ENCODE results near the gene IFT25. TPM values are rescaled to one million over a fixed set of nuclear protein-coding genes. Genes with fewer than 3 reads are reported as not detected.

Gene IFT25
- total RNA-seq, 1 experiment from 2014 or later, result 38.3 TPM

DNA sequence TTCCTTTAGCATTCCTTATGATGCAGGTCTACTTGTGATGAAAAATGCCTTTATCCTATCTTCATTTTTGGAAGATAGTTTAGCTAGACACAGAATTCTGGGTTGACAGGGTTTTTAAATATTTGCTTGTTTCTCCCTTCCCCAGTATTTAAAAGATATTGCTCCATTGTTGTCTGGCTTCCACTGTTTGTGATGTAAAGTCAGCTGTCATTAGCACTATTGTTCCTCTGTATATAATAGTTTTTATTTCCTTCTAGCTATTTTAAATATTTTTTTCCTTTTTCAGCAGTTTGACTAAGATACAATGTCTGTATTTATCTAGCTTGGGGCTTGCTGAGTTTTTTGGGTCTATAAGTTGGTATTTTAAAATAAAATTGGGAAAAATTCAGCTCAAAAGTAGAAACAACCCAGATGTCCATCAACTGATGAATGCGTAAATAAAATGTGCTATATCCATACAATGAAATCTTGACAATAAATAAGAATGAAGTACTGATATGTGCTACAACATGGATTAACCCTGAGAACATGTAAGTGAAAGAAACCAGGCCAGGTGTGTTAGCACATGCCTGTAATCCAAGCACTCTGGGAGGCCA, 11.2 kb downstream of the IFT25 start:
- DNase-seq (ENCODE audit: low spot score), result no peak
- in situ Hi-C loops (cut with HindIII; ENCODE audit: low sequenced_read_pairs), result no loop called here

DNA sequence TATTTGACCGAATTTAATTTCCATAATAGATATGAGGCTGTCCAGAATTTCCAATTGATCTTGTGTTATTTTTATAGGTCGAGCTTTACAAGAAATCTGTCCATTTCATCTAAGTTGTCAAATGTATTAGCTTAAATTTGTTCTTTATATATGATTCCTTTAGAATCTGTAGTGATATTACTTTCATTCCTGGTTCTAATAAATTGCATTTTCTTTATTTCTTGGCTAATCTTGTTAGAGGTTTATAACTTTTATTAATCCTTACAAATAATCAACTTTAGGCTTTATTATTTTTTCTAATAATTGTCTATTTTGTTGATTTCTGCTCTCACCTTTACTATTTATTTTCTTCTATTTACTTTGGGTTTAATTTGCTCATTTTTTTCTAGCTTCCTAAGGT, 14.0 kb downstream of the IFT25 start:
- in situ Hi-C loops (cut with HindIII; ENCODE audit: low sequenced_read_pairs), result no loop called here

DNA sequence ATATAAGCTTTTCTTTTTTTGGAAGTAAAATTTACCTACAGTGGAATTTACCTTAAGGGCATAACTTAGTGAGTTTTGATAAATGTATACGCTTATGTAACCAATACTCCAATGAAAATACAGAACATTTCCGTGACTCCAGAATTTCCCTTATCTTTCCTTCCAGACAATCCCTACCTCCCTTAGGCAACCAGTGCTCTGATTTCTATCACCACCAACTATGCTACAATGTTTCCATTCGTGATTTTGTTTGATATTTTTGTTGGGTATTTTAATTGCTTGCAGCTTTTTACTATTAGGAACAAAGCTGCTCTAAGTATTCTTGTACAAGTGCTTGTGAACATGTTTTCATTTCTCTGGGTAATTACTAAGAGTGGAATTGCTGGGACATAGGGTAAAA, 14.6 kb downstream of the IFT25 start:
- in situ Hi-C loops (cut with HindIII; ENCODE audit: low sequenced_read_pairs), result no loop called here
- DNase-seq (ENCODE audit: low spot score), result no peak

More for the DNA sequence above, 14.0 kb downstream of the IFT25 start:
- DNase-seq (ENCODE audit: low spot score), result no peak

DNA sequence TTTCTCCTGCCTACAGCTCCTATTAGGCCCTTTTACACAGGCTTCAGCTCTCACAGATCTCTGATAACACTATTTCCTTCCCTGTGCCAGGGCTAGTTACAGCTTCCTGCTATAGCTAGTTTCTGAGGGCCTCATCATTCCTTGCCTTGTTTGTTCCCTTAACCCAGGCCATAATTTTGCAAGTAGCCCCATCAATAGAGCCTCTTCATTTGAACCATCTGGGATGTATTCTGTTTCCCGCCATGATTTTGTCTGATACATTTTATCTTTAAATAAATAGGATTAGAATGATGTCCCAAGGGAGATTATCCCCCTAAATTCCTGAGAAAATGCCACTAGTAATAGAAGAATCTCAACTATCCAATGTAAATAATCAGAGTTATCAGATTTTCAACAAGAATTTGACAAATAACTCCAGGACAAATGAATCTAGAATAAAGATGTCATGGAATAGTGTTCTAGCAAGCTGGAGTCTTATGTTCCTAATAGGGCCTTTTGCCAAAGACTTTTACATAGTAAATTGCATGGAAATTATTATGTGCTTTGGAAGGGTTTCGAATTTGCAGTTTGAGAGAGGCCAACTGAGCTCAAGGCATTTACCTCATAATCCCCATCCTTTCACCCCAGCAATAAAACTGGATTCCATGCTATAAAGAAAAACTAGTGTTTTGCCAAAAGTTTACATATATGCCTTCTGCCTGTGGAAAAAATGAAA, 16.1 kb downstream of the IFT25 start:
- in situ Hi-C loops (cut with HindIII; ENCODE audit: low sequenced_read_pairs), result no loop called here
- no peak for DNase-seq (ENCODE audit: low spot score)

DNA sequence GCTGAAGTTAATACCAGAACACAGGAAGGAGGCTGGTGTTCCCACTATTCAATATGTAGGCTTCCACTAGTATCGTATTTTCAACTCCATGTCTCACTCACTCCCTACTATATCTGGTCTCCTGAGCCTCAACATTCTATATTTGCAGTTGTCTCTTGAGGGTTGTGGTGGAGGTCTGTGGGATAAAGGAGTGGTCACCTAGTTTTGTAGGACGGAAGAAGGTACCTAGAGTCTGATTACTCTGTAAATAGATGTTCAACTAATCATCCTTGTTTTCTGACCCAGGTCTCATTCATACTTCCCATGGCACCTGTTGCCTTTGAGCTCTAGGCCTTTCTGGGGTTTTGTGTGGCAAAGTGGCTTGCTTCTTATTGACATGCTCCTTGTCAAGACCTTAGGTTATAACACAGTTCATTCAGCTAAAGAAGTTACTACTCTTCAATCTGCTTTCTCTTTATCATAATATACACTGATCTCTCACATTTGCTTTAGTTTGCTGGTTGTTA, 18.1 kb downstream of the IFT25 start:
- no peak for DNase-seq (ENCODE audit: low spot score)
- in situ Hi-C loops (cut with HindIII; ENCODE audit: low sequenced_read_pairs), result no loop called here

DNA sequence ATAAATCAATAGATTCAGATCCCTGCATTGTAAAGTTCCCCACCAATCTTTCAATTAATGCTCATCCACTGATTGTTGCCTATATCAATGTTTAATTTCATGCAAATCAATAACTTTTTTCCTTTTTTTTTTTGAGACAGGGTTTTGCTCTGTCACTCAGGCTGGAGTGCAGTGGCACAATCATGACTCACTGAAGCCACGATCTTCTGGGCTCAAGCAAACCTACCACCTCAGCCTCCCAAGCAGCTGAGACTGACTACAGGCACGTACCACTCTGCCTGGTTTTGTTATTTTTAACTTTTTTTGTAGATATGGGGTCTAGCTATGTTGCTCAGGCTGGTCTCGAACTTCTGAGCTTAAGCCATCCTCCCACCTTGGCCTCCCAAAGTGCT, 25.8 kb downstream of the IFT25 start:
- in situ Hi-C loops (cut with HindIII; ENCODE audit: low sequenced_read_pairs), result no loop called here
- no peak for DNase-seq (ENCODE audit: low spot score)

DNA sequence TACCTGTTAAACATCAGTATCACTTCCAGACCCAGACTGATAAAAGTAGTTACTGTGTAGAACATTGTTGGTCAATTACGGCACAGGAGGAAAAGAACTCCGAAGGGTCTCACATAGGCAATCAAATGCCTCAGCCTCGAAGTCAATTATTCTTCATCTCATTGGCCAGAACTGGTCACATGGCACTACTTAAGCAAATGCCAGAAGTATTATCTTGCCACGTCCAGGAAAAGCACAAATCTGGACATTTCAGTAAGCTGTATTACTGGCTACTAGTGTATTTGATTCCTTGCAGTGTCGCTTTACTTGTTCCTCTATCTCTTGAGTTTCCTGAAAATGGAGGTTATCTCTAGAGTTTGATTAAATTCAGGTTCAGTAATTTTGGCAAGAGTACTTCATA, 27.2 kb downstream of the IFT25 start:
- in situ Hi-C loops (cut with HindIII; ENCODE audit: low sequenced_read_pairs), result no loop called here
- DNase-seq (ENCODE audit: low spot score), result no peak

DNA sequence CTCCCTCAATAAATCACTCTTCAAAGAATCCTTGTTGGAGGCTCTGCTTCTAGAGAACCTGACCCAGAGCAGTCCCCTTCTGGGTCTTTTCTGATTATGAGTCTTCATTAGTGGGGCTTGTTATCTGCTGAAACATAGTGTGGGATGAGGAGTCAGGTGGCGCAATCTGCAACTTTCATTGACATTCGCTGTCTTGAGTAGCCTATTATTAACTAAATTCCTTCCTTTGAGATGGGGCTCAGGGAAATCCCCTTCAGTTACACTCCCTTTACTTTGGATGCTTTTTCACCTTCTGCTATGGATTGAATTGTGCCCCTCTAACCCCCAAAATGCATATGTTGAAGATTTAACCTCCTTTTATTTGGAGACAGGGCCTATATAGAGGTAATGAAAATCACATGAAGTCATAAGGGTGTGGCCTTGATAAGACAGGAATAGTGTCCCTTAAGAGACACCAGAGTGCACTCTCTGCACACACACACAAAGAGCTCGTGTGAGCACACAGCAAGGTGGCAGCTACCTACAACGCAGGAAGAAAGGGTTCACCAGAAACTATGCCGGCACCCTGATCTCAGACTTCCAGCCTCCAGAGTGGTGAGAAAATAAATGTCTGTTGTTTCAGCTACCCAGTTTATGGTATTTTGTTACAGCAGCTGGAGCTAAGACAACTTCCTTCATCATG, 32.0 kb downstream of the IFT25 start:
- in situ Hi-C loops (cut with HindIII; ENCODE audit: low sequenced_read_pairs), result no loop called here
- DNase-seq (ENCODE audit: low spot score), result no peak

DNA sequence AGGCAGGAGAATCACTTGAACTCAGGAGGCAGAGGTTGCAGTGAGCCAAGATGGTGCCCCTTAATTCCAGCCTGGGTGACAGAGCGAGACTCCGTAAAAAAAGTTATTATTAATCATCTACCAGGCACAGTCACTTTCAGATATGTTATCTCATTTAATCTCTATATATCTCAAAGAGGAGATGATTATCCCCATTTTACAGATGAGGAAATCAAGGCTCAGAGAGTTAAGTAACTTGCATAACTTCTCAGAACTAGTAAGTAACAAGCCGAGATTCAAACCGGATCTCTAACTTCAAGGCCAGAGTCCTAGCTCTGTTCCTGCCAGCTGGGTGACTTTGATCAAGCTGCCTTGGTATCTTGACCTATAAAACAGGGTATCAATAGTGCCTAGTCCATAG, 34.1 kb downstream of the IFT25 start:
- in situ Hi-C loops (cut with HindIII; ENCODE audit: low sequenced_read_pairs), result no loop called here
- DNase-seq (ENCODE audit: low spot score), result no peak

DNA sequence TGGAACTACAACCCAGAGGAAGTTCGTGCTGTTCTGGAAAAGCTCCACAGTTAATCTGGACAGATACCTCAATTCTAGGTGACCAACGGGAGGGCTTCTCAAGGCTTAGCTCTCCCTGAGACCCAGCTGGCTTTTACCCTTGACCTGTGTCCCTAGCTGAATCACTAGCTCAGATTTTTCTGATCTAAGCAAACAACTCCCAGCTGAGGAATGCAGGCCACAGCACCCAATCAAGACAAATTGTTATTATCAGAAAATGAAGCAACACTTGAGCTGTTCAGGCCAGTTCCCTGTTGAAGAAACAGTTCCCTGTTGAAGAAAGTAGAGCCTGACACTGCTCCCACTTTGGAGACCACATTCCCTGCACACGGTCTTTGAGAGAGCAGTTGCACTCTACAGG, 35.6 kb downstream of the IFT25 start:
- in situ Hi-C loops (cut with HindIII; ENCODE audit: low sequenced_read_pairs), result no loop called here
- no peak for DNase-seq (ENCODE audit: low spot score)

DNA sequence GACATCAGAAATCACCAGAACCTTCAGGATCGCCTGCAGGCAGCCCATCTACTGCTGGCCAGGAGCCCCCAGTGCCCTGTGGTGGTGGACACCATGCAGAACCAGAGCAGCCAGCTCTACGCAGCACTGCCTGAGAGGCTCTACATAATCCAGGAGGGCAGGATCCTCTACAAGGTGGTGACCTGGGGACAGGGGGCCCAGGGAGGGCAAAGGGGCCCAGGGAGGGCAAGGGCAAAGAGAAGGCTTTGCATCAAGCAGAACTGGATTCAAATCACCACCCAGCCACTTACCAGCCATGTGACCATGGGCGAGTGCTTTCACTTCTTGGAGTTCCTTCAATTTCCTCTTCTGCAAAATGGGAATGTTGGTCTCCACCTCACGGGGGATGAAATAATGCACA, 39.4 kb downstream of the IFT25 start:
- DNase-seq (ENCODE audit: low spot score), result no peak
- in situ Hi-C loops (cut with HindIII; ENCODE audit: low sequenced_read_pairs), result no loop called here

DNA sequence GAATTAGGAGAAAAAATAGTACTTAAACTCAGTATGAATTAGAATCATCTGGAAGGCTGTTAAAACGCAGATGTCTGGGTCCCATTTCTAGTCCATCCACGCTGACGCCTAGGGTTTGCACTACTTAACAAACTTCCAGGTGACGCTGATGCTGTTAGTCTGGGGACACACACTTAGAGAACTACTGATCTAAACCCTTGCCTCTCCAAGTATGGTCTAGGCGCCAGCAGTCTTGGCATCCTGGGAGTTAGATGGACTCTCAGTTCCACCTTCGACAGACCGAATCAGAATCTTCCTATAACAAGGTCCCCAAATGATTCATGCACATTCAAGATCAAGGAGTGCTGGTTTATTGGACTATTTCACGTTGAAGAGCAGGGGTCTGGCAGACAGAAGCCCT, 40.0 kb downstream of the IFT25 start:
- in situ Hi-C loops (cut with HindIII; ENCODE audit: low sequenced_read_pairs), result no loop called here

DNA sequence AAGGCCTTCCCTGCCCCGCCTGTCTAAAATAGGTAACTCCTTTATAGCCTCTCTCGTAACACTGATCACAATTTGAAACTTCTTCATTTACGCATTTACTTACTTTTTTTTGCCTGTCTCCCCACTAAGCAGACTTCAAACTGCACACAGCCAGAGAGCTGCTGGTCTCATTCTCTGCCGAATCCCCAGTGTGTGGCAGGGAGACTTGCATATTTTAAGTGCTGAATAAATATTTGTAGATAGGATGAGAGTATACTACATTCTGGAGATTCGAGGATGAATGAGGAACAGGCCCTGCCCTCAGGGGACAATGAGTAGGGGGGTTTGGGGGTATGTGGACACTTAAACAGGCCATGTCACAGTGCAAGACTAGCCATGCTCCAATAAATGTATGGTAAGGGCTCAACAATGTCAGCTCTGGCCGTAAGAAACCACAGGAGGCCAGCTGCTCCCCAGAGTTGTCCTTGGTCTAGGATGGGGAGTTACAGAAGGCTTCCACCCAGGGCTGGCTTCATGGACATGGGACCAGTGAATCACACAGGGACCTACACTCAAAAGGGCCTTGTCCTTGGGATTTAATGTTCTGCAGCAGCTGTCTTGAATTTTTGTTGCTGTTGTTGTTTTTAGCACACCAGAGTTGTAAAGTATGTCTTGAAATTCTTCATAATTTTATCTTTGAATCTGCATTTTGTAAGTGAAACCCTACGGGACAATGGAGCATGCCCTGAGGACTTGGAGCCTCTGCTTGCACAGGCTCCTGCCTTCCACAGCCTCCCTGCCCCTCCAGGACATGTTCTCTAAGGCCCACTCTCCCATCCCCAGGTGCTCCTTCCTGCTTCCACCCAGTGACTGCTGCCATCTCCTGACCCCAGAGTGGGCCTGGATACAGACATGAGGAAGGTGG, 43.0 kb downstream of the IFT25 start:
- DNase-seq (ENCODE audit: low spot score), result no peak
- in situ Hi-C loops (cut with HindIII; ENCODE audit: low sequenced_read_pairs), result no loop called here

More for the DNA sequence above, 40.0 kb downstream of the IFT25 start:
- no peak for DNase-seq (ENCODE audit: low spot score)

DNA sequence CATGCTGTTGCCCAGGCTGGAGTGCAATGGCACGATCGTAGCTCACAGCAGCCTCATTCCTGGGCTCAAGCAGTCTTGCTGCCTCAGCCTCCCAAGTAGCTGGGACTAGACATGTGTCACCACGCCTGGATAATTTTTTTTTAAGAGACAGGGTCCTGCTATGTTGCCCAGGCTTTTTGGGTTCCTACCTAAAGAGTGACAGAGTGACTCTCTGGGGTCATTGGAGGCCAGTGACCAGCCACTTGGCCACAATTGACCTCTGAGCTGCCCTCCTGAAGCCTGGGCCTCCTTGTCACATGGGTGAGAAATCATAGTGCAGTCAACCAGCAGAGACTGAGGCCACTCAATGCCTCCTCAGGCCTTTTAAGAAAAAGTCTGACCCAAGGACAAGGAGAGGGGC, 45.8 kb downstream of the IFT25 start:
- in situ Hi-C loops (cut with HindIII; ENCODE audit: low sequenced_read_pairs), result no loop called here
- no peak for DNase-seq (ENCODE audit: low spot score)

DNA sequence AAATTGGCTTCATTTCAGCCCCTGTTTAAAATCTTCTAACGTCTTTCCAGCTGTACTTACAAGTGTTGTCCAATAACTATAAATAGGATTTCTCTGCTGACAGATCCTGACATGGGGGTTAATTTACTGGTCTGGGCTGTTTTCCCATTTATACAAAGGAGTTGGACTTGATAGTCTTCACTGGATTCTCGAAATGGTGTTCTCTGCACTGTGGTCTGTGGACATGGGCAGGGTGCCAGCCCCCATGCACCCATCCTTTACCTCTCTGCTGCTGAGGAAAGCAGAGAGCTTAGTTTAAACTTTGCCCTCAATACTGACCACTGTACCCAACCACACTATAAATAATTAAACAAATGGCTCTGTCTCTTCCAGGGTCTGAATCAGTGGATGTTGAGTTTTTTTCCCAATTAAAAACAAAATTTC, 46.3 kb downstream of the IFT25 start:
- in situ Hi-C loops (cut with HindIII; ENCODE audit: low sequenced_read_pairs), result no loop called here
- DNase-seq (ENCODE audit: low spot score), result no peak

DNA sequence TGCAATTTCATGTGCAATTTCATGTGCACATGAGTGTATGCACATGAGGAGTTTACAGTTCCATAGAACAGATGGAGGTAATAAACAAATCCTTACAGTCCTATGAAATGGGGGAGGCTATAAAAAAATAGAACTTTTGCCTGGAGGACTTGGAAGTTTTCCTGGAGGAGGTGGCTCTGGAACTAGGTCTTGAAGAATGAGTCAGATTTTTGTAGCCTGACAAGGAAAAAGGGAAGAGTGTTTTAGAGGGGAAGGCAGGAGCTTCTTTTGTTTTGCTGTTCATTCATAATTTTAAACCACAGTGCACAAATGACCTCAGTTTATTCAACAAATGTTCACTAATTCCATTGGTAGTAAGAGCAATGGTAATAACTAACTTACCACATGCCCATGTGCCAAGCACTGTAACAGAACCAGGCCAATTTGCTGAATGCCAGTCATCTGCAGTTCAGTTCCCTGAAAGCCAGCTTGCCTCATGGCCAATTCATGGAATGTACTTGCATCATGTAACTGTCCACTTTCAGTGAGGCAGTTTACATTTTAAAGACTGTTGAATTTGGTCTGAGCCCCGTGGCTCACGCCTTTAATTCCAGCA, 48.8 kb downstream of the IFT25 start:
- no peak for DNase-seq (ENCODE audit: low spot score)
- in situ Hi-C loops (cut with HindIII; ENCODE audit: low sequenced_read_pairs), result no loop called here

DNA sequence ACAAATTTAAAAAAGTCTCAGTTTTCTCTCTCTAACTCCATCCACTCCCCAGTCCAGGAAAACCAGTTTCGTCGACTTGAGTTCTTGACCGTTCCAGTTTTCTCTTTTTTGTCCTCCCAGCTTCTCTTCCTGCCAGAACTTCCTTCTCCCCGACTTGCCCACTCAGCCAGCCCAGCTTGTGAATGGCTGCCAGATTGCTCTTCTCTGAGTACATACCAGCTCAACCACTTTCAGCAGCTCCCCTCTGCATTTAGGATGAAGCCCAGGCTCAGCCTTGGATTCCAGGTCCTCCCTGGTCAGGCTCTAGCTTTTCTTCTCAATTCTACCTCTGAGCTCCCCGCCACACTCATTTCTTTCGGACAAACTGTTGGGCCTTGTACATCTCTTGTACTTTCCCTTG, 50.1 kb downstream of the IFT25 start:
- in situ Hi-C loops (cut with HindIII; ENCODE audit: low sequenced_read_pairs), result no loop called here
- DNase-seq (ENCODE audit: low spot score), result no peak

DNA sequence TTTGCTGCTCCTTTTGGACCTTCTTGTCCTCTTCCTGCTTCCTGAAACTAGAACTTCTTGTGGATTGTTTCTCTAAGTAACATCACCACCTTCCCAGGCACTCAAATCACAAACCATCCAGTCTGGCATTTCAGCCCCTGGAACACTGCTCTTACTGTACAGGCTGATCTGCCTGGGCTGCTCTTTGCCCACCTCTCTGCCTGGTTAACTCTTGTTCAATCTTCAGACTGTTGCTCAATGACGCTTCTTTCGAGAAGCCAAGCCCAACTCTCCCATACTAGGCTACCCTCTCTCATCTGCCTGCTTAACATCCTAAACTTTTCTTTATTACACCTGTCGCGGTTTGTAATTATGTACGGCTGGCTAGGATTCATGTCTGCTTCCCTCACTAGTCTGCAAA, 50.9 kb downstream of the IFT25 start:
- in situ Hi-C loops (cut with HindIII; ENCODE audit: low sequenced_read_pairs), result no loop called here

DNA sequence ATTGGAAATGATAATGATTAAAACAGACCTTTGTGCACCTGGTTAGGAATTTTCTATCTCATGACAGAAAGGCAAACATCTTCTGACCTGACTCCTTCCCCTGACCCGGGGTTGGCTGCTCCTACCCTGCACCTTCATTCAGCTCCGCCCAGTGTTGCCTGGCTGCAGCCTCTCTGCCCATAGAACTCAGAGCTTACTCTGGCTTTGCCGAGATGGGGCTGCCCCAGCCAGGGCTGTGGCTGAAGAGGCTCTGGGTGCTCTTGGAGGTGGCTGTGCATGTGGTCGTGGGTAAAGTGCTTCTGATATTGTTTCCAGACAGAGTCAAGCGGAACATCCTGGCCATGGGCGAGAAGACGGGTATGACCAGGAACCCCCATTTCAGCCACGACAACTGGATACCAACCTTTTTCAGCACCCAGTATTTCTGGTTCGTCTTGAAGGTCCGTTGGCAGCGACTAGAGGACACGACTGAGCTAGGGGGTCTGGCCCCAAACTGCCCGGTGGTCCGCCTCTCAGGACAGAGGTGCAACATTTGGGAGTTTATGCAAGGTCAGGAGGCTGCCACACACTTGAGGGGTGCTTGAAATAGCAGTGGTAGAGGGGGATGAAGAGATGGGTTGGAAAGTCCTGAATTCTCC, 51.4 kb downstream of the IFT25 start, which contains the start of gene DIO1:
DIO1 (plus strand) TSS at position 189 of the 638 bp plus-strand sequence; CDS start at position 213, 24 bp downstream.
- in situ Hi-C loops (cut with HindIII; ENCODE audit: low sequenced_read_pairs), result no loop called here
- DNase-seq (ENCODE audit: low spot score), result no peak

More for the DNA sequence above, 50.9 kb downstream of the IFT25 start:
- DNase-seq (ENCODE audit: low spot score), result no peak

Measured in G401 (cell line).